SK-N-MC (cell line): ENCODE results near the gene LEMD1.
A peak's percentile ranks its signal among the peaks of the same experiment; 100 is the strongest.

ENCODE experiments used
- DNase-seq: peaks from one replicate; pipeline ENCODE4 v3.0.0-alpha.2; 2011; ENCODE audit warnings: low read depth, low spot score
- H3K27ac ChIP-seq: fragments of 200-600 bp; sonication (generic); 2 replicates; pipeline ENCODE4 v1.5.1; 2016; ENCODE audit warnings: mixed run types
- H3K36me3 ChIP-seq: fragments of 200-600 bp; sonication (generic); 2 replicates; pipeline ENCODE4 v1.6.1; 2017; ENCODE audit warnings: antibody characterized with exemption, low read length, mixed read lengths; ENCODE audit not compliant: insufficient read depth
- H3K4me3 ChIP-seq: fragments of 200-600 bp; sonication (generic); 2 replicates; pipeline ENCODE4 v1.5.1; 2016
- H3K9ac ChIP-seq: fragments of 200-600 bp; sonication (generic); 2 replicates; pipeline ENCODE4 v1.8.0; 2017; ENCODE audit warnings: mixed run types, mixed read lengths; ENCODE audit not compliant: insufficient read length
- H3K9me3 ChIP-seq: fragments of 200-600 bp; sonication (generic); 2 replicates; pipeline ENCODE4 v1.6.1; 2017; ENCODE audit warnings: low read depth, mild to moderate bottlenecking, antibody characterized with exemption, low read length, moderate library complexity, mixed read lengths
- EZH2 ChIP-seq: fragments of 200-600 bp; sonication (generic); IDR thresholded peaks from one replicate; pipeline ENCODE4 v1.6.1; 2017; ENCODE audit warnings: antibody characterized with exemption
- FOXP2 ChIP-seq: optimal IDR thresholded peaks from 2 replicates; pipeline ENCODE3; 2011; ENCODE audit warnings: mild to moderate bottlenecking, moderate library complexity; ENCODE audit not compliant: insufficient read depth; ENCODE audit errors: extremely low read length, control extremely low read depth
- POLR2AphosphoS5 ChIP-seq: IDR thresholded peaks from 2 replicates; pipeline ENCODE4 v1.6.1; 2012; ENCODE audit warnings: mild to moderate bottlenecking, low read depth, low read length, borderline replicate concordance

LEMD1 gene

DNA sequence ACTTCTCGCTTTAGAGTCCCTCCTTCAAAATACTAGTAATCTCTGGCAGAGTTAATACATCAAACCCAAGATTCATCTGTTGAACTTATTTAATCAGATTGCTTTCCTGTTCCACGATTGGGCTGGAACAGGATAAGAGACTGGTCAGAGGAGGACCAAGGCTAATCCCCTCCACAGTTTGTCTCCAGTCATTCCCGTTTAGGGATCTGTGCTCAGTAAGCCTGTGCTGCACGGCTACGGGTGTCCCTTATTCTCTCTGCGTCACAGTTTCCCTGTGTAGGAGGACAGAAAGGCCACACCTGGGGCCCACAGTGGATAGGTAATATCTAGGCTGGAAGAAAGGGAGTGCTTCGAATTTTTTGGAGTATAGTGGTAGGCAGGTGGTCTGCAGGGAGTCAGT, 83.8 kb downstream of the LEMD1 start:
- Histone ChIP-seq H3K27ac (no peak overlapping the region), H3K9me3 (no peaks in the 10 kb centered on the region), H3K4me3 (no peak overlapping the region), H3K36me3 (no peaks in the 10 kb centered on the region), H3K9ac (no peak overlapping the region)
- DNase-seq = no peak
- no peak for TF ChIP-seq EZH2
- no peak for TF ChIP-seq POLR2AphosphoS5
- TF ChIP-seq FOXP2 = no peak

DNA sequence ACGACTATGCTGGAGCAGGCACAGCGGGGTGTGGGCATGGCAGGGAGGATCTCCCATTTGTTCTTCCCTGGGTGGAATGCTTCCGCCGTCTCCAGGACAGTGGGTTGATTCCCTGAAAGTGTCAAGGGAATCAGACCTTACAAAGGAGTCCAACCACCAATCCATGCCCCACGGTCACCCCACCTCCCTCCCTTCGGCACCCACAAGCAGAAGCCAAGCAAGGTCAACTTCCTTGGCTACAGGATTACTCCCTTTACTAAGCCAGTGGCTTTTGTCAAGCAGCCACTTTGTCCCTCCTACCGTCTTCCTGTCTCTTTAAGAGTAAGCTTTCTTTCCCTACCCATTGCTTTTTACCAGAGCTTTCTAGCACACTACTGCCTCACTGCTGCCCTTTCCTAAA, 84.4 kb downstream of the LEMD1 start:
- Histone ChIP-seq H3K27ac (no peak overlapping the region), H3K4me3 (no peak overlapping the region), H3K9me3 (no peaks in the 10 kb centered on the region), H3K9ac (no peak overlapping the region), H3K36me3 (no peaks in the 10 kb centered on the region)
- no peak for TF ChIP-seq FOXP2
- TF ChIP-seq EZH2 = no peak
- TF ChIP-seq POLR2AphosphoS5 = no peak
- no peak for DNase-seq

DNA sequence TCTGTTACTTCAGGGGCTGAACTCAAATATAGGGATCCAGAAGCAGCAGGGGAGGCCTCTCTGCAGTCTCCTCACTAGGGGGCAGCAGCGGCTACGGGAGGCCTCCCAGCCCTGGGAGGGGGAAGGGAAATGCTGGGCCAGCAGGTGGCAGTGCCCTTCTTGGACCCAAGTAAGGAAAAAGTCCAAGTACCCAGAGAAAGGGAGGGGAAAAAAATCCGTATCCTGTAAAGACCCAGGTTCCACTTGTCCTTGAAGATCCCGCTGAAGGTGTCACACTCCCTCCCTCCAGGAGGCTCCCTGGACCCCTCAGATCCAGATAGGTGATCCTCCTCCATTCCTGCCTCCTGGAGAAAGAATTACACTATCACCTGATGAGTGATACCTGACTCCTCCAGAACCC, 86.2 kb downstream of the LEMD1 start:
- H3K4me3 ChIP-seq = no peak overlapping the region

DNA sequence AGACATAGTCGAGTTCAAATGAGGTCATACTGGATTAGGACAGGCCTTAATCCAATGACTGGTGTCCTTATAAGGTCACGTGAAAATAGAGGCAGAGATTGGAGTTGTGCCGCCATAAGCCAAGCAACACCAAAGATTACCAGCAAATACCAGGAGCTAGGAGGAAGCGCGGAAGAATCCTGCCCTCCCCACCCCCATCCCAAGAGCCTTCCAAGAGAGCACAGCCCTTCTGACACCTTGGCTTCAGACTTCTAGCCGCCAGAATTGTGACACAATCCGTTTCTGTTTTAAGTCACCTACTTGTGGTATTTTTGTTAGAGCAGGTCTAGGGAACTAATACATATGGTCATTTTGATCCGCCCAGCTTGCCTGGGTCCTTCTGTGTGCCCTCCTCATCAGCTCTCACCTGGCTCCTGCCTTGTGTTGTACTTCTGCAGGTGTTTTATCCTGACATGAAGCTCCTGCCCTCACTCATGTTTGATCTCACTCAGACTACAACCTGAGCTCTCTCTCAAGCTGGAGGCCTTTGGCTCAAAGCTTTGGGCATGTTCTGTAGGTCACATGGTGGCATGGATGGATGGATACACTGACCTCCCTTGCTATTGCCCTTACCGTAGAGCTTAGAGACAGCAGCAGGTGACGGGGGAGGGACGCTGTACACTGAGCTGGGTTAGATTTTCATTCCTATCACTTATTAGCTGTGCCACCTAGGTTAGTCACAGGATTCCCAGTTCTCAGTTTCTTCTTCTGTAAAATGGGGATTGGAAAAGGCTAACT, 89.7 kb downstream of the LEMD1 start:
- Histone ChIP-seq H3K27ac (no peak overlapping the region), H3K4me3 (no peak overlapping the region)
- no peak for TF ChIP-seq EZH2
- TF ChIP-seq POLR2AphosphoS5 = no peak
- TF ChIP-seq FOXP2 = no peak

More for the DNA sequence above, 86.2 kb downstream of the LEMD1 start:
- DNase-seq = peak; percentile 12
- H3K27ac ChIP-seq = no peak overlapping the region
- no peak overlapping the region for H3K9ac ChIP-seq
- H3K36me3 ChIP-seq = no peaks in the 10 kb centered on the region
- no peaks in the 10 kb centered on the region for H3K9me3 ChIP-seq
- no peak for TF ChIP-seq FOXP2
- no peak for TF ChIP-seq EZH2
- TF ChIP-seq POLR2AphosphoS5 = no peak

More for the DNA sequence above, 89.7 kb downstream of the LEMD1 start:
- Histone ChIP-seq H3K9me3 (no peaks in the 10 kb centered on the region), H3K9ac (no peak overlapping the region), H3K36me3 (no peaks in the 10 kb centered on the region)
- DNase-seq = no peak
